ENCODE measurements around the gene RCC2.

Gene RCC2

GRCh38 chr1:17361687-17362086 lies 77.8 kb downstream of the RCC2 start:
- no peak for TF ChIP-seq CTCF (IDR thresholded peaks at IDR 0.05; ENCODE audit: low read depth, low read length)
- no peak for DNase-seq (ENCODE audit: low read depth in 2 of 2)
- H3K4me3 ChIP-seq (replicated peaks in 1 of 2; ENCODE audit: low read depth in 2 of 2, low read length in 2 of 2): no peak overlapping the region

- no peak overlapping the region for H3K4me3 ChIP-seq (replicated peaks in 1 of 2; ENCODE audit: low read depth in 2 of 2, low read length in 2 of 2)
- no peak for TF ChIP-seq CTCF (IDR thresholded peaks at IDR 0.05; ENCODE audit: low read depth, low read length)
- DNase-seq (ENCODE audit: low read depth in 2 of 2): no peak
Observed at GRCh38 chr1:17360272-17360956, 79.1 kb downstream of the RCC2 start.

- H3K4me3 ChIP-seq (replicated peaks in 1 of 2; ENCODE audit: low read depth in 2 of 2, low read length in 2 of 2): no peak overlapping the region
- DNase-seq (ENCODE audit: low read depth in 2 of 2): no peak
- TF ChIP-seq CTCF (IDR thresholded peaks at IDR 0.05; ENCODE audit: low read depth, low read length): no peak
Observed at GRCh38 chr1:17359808-17360207, 79.7 kb downstream of the RCC2 start.

- no peak overlapping the region for H3K4me3 ChIP-seq (replicated peaks in 1 of 2; ENCODE audit: low read depth in 2 of 2, low read length in 2 of 2)
- no peak for DNase-seq (ENCODE audit: low read depth in 2 of 2)
- TF ChIP-seq CTCF (IDR thresholded peaks at IDR 0.05; ENCODE audit: low read depth, low read length): no peak
Observed at GRCh38 chr1:17359031-17359430, 80.4 kb downstream of the RCC2 start.

GRCh38 chr1:17358557-17358956 lies 80.9 kb downstream of the RCC2 start:
- TF ChIP-seq CTCF (IDR thresholded peaks at IDR 0.05; ENCODE audit: low read depth, low read length): no peak
- no peak for DNase-seq (ENCODE audit: low read depth in 2 of 2)
- no peak overlapping the region for H3K4me3 ChIP-seq (replicated peaks in 1 of 2; ENCODE audit: low read depth in 2 of 2, low read length in 2 of 2)
